ENCODE measurements around the gene CCSER2.
"Not testable (repeated sequence)": the region's sequence is repeated elsewhere in the genome, so short reads cannot be mapped to it uniquely, and the experiment has no call there.

CCSER2 gene

GRCh38 chr10:84469470-84469869, 141.1 kb downstream of the CCSER2 start:
- DNase-seq: no peak

DNA sequence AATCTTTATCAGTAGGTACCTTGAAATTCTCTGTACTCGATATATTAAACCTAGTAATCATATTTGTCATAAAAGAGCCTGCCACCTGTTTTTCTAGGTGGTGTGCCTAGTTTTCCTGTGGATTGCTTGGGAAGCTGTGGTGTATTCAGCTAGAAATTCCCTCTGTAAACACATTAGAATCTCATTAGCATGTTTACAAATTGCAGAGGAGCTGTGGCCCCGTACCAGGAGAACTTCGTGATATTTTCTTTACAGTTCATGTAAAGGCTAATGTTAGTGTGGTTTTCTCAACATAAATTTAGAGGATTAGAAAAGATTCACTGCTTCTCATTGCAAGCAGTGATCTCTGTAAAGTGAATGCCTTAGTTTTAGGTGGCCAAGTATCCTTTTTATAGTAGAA, 144.7 kb downstream of the CCSER2 start:
- no peak for DNase-seq

- no peak for DNase-seq
Observed at GRCh38 chr10:84477398-84478128, 149.2 kb downstream of the CCSER2 start.

DNA sequence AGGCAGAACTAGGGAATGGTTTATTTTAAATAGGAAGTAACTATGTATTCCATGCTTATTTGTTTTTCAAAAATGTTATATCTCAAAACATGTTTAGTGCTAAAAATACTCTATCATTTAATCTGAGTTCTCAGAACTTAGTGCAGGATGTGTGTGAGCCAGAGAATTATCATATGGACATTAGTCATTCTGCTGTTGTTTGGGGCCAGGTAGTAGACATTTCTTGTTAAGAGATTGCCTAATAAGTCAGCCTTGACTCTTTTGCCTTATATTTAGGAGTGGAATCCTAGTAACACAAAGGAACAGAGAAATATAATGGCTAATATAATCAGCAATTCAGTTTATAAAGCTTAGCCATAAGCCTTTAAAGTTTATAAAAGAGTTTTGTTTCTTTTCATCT, 149.8 kb downstream of the CCSER2 start:
- DNase-seq: no peak

GRCh38 chr10:84478679-84479078, 150.3 kb downstream of the CCSER2 start:
- no peak for DNase-seq

DNA sequence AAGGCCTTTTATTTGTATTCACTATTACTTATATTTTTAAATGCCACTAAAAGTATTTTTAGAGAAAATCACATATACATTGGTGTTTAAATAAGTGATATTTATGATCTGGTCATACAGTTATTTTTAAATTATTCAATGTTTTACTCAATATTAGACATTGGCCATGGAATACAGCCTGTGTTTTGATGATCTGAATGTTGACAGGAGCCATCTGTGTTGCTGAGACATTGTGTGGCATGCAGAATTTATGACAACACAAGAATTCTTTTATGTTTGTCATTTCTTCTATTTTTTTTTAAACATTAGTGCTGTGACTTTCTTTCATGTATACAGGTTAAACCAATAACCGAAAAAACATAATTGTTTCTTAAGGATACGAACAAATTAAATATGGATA, 156.2 kb downstream of the CCSER2 start:
- no peak for DNase-seq

DNA sequence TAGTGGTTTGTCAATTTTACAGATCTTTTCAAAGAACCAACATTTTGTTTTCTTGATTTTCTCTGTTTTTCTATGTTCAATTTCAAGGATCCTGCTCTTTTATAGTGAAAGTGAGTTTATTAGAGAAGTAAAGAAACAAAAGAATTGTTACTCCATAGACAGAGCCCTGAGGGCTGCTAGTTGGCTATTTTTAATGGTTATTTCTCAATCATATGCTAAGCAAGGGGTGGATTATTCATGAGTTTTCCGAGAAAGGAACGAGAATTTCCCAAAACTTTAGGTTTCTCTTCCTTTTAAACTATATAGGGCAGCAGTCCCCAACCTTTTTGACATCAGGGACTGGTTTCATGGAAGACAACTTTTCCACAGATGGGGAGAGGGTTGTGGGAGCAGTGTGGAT, 165.0 kb downstream of the CCSER2 start:
- no peak for DNase-seq

- DNase-seq: no peak
Observed at GRCh38 chr10:84493951-84494848, 165.8 kb downstream of the CCSER2 start.

DNA sequence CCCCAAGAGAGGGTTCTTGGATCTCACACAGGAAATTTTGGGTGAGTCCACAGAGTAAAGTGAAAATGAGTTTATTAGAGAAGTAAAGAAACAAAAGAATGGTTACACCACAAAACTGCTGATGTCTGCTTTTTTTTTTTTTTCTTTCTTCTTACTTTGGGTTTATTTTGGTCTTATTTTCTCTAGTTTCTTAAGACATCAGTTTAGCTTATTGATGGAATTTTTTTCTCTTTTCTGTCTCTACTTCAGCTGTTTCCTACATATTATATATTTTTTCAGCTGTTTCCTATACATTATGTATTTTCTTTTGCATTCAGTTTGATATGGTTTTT, 166.4 kb downstream of the CCSER2 start:
- no peak for DNase-seq

DNA sequence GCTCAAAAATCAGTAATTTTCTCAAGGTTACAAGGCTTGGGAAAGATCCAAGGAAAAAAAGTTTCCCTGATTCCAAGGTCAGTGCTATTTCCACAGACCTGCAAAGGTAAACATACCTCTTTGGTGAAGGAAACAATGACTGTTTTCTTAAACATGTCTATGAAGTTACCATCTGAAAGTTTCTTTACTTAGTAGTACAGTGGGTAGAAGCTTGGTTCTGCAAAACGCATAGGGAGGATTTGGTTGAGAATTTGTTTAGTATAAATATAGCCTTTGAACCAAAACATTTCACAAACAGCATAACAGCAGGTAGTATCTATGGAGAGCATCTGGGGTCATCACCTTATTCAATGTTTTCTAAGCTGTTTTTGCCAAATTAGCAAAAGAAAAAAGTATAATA, 169.6 kb downstream of the CCSER2 start:
- no peak for DNase-seq

DNA sequence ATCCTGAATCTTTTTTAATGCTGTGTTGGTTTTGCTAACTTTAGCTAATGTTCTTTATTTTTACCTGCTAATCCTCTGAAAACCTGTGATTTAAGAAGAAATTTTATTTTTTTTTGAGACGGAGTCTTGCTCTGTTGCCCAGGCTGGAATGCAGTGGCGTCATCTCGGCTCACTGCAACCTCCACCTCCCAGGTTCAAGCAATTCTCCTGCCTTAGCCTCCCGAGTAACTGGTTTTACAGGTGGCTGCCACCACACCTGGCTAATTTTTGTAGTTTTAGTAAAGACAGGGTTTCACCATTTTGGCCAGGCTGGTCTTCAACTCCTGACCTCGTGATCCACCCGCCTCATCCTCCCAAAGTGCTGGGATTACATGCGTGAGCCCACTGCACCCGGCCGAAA, 170.7 kb downstream of the CCSER2 start:
- not testable (repeated sequence) for DNase-seq

DNA sequence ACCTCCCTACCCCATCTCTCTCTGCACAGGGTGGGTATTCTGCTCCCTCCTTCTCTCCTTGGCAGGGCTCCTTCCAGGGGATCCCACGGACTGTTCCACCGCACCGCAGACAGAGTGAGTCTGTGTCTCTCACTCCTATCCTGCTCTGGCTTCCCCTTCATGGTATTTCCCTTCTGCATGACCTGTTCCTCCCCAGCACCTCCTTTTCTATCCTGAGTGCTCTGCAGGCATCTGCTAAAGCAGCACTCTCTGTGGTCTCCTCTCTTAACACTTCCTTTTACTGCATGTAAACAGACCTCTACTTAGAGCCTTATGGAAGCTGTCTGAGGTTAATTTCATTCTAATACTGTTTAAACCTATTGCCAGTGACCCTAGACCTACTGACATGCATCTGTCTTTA, 171.5 kb downstream of the CCSER2 start:
- no peak for DNase-seq

DNA sequence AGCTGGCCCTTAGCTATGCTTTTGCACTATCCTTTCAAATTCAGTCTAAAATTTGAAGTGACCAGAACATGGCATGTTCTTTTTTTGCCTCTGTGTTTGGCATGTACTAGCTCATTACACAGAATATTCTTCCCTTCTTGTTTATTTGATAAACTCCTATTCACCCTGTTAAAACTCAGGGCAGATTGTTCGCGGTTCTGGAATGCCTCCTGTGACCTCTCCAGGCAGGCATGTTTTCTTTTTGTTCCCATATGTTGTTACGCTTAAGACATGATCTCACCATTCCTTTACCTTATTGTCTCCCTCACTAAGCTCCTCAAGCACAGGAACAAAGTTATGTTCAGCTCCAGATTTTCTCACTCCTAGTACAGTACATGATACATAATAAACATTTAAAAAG, 181.7 kb downstream of the CCSER2 start:
- no peak for DNase-seq

DNA sequence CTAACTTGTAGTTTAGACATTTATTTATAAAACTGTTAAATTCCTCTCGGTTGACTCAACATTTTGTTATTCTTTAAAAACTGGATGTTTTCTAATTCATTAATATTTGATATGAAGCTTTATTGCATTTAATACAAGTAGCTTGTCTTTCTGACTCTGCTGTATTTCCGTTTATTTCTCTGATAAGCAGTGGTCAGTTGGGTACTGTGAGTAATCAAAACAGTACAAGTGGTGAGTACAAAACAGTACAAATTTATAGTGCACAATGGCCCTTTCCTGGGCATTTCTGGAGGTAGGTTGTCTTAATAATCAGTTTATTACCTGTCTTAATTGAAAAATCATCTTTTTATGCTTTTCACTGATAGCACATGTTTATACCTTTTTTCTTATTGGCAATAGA, 182.7 kb downstream of the CCSER2 start:
- DNase-seq: no peak

DNA sequence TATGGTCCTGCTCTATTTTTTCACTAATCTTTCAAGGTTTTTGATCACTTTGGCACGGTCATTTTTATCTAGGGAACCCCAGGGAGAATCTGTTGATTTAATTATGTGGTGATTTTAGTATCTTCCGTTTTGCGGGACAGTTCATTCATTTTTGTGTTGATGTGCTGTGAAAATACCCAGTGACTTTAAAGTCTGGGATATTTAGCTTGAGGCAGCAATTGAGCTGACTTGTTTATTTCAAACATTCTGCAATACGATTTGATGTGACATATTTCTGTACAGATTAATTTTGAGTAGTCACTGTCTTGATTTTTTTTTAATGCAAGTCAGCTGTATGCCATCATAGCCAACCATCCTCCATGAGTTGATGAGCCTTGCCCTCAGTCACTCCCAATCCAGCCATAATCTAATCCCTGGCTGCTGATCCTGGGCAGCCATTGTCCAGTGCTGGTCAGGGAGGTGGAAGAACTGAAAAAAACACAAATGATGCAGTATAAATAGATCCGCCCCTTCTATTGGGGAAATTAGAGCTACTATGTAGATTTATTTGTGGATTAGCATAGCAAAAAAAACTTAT, 183.4 kb downstream of the CCSER2 start:
- DNase-seq: no peak

DNA sequence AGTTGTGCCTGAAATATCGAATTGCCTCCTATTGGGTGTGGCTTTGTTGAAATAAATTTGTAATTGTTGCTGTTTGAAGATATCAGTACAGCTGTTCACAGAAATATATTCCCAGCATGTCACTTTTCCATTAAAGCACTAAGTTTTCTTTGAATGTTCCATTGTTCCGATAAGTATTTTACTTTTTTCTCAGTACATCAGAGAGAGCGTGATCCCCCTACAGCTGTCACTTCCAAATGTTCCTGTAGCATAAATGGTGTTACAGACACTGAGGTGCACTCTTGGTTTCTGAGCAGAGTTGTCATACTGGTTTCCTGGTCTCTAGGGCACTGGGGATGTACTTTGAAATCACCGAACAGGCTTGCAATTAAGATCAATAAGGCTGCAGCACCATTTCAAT, 189.2 kb downstream of the CCSER2 start:
- no peak for DNase-seq

DNA sequence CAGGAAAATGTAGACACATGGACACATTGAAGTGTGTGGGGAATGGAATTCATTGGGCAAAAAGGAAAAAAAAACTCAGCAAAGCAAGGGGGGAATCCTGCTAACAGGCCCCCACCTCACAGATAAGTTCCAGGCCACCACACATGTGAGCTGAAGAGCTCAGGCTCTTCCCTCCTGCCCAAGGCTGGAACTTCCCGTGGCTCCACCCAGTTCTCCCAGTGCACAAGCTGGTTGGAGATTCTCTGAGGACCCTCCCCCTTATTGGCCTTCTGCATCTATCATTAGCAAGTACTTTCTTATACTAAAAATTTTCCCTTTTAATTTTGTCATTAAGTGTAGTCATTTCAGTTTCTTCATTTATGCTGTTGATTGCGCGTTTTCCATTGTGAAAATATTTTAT, 190.8 kb downstream of the CCSER2 start:
- no peak for DNase-seq

- DNase-seq: no peak
Observed at GRCh38 chr10:84521013-84521412, 192.6 kb downstream of the CCSER2 start.

DNA sequence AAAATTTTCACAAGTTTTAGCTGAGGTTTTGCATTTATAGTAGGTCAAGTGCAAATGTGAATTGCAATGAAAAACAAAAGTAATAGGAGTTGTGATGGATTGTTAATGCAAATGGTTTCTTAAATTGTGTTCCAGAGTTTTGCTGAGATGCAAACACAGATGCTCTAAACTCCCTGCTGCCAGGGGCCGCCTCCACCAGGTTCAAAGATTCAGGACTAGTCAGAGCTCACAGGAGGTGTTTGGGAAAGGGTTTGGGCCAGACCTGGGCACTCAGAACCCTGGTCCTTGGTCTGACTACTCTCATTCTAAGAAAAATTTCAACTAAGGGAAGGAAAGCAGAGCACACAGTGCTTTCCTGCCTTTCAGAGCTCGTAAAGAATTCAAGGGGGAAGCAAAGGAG, 193.1 kb downstream of the CCSER2 start:
- DNase-seq: no peak

GRCh38 chr10:84522612-84523462, 194.4 kb downstream of the CCSER2 start:
- DNase-seq: no peak

- peak; percentile 34 for DNase-seq
Observed at GRCh38 chr10:84523526-84523925, 195.1 kb downstream of the CCSER2 start.

GRCh38 chr10:84524435-84524834, 196.0 kb downstream of the CCSER2 start:
- DNase-seq: no peak
